T-helper 22 cell (primary cell): ENCODE data around the gene ABHD16B.
"Not testable (repeated sequence)": the region's sequence is repeated elsewhere in the genome, so short reads cannot be mapped to it uniquely, and the experiment has no call there.

Experiments
- DNase-seq: peaks from one replicate; pipeline ENCODE4 v3.0.0-alpha.2; 2020; ENCODE audit warnings: low read depth

Gene ABHD16B

GRCh38 chr20:63855363-63856097 lies 5.8 kb upstream of the ABHD16B start:
- DNase-seq = no peak

DNA sequence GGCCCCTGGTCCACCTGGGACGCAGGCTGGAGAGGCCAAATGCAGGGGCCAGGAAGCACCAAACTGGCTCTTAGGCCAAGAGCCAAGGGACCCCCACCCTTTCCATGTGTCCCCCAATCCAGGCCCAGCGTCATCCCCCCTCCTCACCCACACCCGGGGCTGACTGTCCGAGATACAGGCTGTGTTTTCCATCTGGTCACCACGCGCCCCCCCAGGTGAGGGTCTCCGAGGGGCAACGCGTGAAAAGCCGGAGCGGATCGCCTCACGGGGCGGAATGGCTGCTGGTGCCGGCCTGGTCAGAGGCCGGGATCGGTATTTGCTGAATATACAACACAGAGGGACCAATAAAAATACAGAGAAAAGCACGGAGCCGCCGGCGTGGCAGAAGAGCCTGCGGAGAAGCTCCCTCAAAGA lies 5.2 kb upstream of the ABHD16B start:
- DNase-seq = no peak

GRCh38 chr20:63857764-63858392 lies 3.4 kb upstream of the ABHD16B start:
- no peak for DNase-seq

DNA sequence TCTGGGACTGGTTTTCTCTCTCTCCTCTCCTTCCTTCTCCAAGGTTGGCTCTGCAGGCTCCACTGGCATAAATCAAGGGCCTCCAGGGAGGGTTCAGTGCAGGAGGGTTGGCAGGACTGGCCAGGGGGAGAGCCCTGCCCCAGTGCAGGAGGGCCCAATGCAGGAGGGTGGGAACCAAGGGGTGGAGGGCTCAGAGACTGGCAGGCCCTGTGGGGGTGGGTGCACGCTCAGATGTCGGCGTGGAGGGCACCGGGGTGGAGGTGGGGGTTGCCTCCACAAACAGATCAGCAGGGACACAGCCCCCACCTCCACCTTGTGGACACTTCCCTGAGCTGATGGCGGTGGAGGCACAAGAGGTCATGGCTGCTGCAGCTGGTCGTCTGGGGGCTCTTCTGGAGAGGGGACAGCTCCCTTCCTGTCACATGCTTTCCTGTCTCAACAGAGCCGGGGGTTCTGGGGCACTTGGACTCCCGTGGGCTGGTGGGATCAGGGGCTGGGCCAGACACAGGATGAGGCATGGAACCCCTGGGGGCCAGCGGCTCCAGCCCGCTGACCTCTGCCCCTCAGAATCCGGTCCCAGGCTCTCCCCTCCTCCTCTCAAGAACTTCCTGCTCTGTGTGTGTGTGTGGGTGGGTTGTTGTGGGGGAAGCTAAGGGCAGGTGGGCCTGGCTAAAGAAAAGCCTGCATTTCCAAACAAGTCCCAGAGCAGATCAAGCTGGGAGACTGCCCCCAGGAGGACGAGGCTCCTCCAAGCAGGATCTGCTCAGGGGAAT lies 2.7 kb upstream of the ABHD16B start:
- no peak for DNase-seq

DNA sequence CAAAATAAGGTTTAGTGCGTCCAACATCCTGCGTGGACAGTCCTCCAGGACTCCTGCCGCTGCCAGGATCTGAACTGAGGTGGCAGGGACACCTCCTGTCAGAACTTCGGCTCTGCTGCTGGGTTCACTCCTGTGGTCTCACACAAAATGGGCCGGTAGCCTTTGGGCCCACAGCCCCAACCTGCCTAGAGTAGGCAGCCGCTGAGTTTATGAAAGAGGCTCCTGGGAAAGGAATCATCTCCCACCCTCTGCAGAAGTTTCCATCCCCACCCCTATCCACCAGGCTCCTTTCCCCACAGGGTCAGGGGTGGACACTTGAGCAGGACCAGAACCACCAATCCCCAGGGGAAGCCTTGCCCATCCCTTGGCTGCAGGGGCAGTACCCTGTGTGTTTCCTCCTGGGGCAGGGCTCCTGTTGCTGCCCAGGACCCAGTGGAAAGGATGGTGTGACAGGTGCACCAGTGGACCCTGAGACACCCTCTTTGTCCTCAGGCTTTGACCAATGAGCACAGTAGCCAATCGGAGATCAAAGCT lies 2.1 kb upstream of the ABHD16B start:
- no peak for DNase-seq

- DNase-seq = no peak
Observed at GRCh38 chr20:63860325-63861051, 810 bp upstream of the ABHD16B start.

DNA sequence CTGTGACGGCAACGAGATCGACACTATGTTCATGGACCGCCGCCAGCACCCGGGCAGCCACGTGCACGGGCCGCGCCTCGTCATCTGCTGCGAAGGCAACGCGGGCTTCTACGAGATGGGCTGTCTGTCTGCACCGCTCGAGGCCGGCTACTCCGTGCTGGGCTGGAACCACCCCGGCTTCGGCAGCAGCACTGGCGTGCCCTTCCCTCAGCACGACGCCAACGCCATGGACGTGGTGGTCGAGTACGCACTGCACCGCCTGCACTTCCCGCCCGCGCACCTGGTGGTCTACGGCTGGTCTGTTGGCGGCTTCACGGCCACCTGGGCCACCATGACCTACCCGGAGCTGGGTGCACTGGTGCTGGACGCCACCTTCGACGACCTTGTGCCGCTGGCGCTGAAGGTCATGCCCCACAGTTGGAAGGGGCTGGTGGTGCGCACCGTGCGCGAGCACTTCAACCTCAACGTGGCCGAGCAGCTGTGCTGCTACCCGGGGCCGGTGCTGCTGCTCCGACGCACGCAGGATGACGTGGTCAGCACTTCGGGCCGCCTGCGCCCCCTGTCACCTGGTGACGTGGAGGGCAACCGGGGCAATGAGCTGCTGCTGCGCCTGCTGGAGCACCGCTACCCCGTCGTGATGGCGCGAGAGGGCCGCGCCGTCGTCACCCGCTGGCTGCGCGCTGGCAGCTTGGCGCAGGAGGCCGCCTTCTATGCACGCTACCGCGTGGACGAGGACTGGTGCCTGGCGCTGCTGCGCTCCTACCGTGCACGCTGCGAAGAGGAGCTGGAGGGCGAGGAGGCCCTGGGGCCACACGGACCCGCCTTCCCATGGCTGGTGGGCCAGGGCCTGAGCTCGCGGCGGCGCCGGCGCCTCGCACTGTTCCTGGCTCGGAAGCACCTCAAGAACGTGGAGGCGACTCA lies 943 bp downstream of the ABHD16B start:
- DNase-seq = no peak

DNA sequence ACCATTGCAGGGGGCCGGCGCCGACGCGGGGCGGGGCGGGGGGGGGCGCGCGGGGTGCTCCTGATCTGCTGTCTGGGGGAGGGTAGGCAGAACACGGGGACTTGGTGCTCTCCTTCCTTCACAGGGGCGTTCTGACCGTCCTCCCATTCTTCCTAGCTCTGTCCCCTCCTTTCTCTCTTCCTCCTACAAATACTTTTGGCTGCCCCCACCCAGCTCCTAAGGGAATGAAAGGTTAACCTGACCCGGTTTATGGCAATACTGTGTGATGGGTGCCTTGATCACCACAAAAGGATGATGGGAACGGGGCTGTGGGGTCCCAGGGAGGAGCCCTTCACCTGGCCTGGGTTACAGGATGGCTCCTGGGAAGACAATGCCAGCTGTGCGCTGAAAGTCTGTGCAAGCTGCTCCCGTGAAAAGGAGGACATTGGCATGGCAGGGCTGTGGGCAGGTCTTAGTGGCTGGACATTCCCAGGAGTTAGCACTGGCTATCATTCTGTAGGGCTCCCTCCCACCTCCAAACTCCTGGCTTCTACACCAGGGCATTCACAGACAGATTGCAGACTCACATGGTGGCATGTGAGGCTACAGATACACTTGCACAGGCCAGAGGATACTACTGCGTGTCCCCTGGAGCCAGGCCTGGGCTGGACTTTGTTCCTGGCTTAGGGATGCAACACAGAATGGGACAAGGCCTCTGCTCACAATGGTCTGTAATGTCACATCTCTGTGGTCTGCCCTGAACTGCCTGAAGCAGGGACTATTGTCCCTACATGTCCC lies 1.9 kb downstream of the ABHD16B start:
- DNase-seq = no peak

- peak; percentile 68 for DNase-seq
Observed at GRCh38 chr20:63863798-63864544, 2.7 kb downstream of the ABHD16B start.

DNA sequence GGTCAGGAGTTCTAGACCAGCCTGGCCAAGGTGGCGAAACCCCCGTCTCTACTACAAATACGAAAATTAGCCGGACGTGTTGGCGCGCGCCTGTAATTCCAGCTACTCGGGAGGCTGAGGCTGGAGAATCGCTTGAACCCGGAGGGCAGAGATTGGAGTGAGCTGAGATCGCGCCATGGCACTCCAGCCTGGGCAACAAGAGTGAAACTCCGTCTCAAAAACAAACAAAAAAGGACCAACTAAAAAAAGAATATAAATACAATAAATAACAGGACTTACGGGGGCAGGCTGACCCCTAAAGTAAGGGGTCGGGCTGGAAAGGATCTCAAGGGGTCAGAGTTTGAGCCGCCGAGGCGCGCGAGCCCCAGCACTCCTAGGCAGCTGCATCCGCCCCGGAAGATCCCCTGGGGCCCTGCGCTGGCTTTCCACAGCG lies 3.3 kb downstream of the ABHD16B start:
- no peak for DNase-seq

GRCh38 chr20:63864978-63865640 lies 3.8 kb downstream of the ABHD16B start, which contains the start of gene TPD52L2:
TSS of gene TPD52L2 (plus strand) at chr20:63865270. CDS start at chr20:63865366, 96 bp downstream.
- DNase-seq = peak; percentile 97

DNA sequence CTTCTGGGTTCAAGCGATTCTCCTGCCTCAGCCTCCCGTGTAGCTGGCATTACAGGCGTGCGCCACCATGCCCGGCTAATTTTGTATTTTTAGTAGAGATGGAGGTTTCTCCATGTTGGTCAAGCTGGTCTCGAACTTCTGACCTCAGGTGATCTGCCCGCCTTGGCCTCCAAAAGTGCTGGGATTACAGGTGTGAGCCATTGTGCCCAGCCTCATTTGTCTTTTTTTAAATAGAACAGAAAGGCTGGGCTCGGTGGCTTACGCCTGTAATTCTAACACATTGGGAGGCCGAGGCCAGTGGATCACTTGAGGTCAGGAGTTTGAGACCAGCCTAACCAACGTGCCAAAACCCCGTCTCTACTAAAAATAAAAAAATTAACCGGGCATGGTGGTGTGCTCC lies 5.7 kb downstream of the ABHD16B start:
- not testable (repeated sequence) for DNase-seq

DNA sequence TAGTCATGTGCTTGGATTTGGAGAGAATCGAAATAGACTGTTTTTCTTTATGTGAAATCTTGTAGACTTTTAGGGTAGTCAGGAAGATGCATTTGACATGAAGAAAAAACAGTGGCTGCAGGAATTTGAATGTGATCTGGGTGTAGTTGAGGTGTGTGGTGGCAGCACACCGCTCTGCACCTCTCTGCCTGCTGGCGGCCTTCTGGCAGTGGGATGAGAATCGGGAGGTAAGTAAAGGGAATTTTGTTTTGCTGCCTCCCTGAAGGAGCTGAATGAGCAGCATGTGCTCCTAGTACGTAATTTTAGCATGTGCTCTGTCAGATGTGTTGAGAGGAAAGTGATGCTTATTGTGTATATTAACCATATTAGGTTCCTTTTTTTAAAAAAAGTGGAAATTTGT lies 7.0 kb downstream of the ABHD16B start:
- no peak for DNase-seq

DNA sequence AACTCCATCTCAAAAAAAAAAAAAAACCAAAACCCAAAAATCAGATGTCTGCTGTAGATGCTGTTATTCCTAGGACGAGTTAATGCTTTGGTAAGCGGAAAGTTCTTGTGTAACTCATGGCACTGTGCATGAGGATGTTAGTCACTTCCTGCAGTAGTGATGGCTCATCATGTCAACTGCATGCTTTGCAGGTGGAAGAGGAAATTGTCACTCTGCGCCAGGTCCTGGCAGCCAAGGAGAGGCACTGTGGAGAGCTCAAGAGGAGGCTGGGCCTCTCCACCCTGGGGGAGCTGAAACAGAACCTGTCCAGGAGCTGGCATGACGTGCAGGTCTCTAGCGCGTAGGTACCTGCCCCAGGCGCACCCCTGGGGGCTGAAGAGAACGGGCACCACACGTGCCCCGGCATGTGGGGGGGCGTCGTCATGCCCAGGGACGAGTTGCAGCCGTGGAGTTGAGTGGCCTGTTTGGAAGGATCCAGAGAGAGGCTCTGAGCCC lies 12.2 kb downstream of the ABHD16B start:
- no peak for DNase-seq

DNA sequence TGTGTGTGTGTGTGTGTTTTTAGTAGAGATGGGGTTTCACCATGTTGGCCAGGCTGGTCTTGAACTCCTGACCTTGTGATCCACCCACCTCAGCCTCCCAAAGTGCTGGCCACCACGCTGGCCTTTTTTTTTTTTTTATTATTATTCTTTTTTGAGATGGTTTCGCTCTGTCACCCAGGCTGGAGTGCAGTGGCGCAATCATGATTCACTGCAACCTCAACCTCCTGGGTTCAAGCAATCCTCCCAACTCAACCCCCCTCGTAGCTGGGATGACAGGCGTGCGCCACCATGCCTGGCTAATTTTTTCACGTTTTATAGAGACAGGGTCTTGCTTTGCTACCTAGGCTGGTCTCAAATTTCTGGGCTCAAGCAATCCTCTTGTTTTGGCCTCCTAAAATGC lies 12.9 kb downstream of the ABHD16B start:
- DNase-seq = not testable (repeated sequence)

GRCh38 chr20:63876489-63877036 lies 15.3 kb downstream of the ABHD16B start:
- DNase-seq = no peak

- no peak for DNase-seq
Observed at GRCh38 chr20:63877755-63878470, 16.6 kb downstream of the ABHD16B start.
